Measurements from ENCODE around the gene ITPRIP. TPM values are rescaled to one million over a fixed set of nuclear protein-coding genes. Genes with fewer than 3 reads are reported as not detected.

The ITPRIP gene
- total and polyA plus RNA-seq, 10 donors, result 7.2 to 37.8 (median 28.2) TPM

GRCh38 chr10:104304356-104304745 lies 33.9 kb downstream of the ITPRIP start:
- peaks cover 0 to 17% (median 0%) of the 10 kb centered on the region in 6 donors for H3K36me3 ChIP-seq
- H3K4me1 ChIP-seq, result peaks cover 10 to 86% (median 43%) of the 10 kb centered on the region in 6 donors
- H3K9me3 ChIP-seq, result peaks cover 0 to 4% (median 0%) of the 10 kb centered on the region in 8 donors
- TF ChIP-seq POLR2AphosphoS5 (IDR thresholded peaks at IDR 0.05) (no peak), CTCF (IDR thresholded peaks at IDR 0.05 in 8 of 11, conservative IDR thresholded peaks at IDR 0.05 in 3 of 11) (no peak), POLR2A (IDR thresholded peaks at IDR 0.05) (no peak)
- peaks cover 0 to 10% (median 0%) of the 10 kb centered on the region in 7 donors for H3K27me3 ChIP-seq (replicated peaks in 1 of 7)
- DNase-seq, result no peak
- intact Hi-C loops (cut with DNase I; ENCODE audit: low total_unique reads), result loop anchor here (2.0 kb wide), 1 partner anchor 46 kb away; no protein-coding TSS in a partner anchor
- no peak overlapping the region for H3K4me3 ChIP-seq
- WGBS, 5 donors, result 86 to 91% (median 87%) methylated on average over 4 of the region's 4 CpGs
- peak overlapping the region in 3 of 8 donors; percentile 11 to 47 (median 15) for H3K27ac ChIP-seq

GRCh38 chr10:104303594-104304355 lies 34.5 kb downstream of the ITPRIP start:
- no peak overlapping the region for H3K4me3 ChIP-seq
- TF ChIP-seq POLR2A (IDR thresholded peaks at IDR 0.05) (no peak), CTCF (IDR thresholded peaks at IDR 0.05 in 8 of 11, conservative IDR thresholded peaks at IDR 0.05 in 3 of 11) (no peak), POLR2AphosphoS5 (IDR thresholded peaks at IDR 0.05) (no peak)
- peak overlapping the region in 3 of 8 donors; percentile 11 to 47 (median 15) for H3K27ac ChIP-seq
- H3K27me3 ChIP-seq (replicated peaks in 1 of 7), result peaks cover 0 to 16% (median 0%) of the 10 kb centered on the region in 7 donors
- no peak for DNase-seq
- H3K36me3 ChIP-seq, result peaks cover 0 to 11% (median 0%) of the 10 kb centered on the region in 6 donors
- H3K9me3 ChIP-seq, result peaks cover 0 to 4% (median 0%) of the 10 kb centered on the region in 8 donors
- peaks cover 8 to 82% (median 41%) of the 10 kb centered on the region in 6 donors for H3K4me1 ChIP-seq
- 39 to 48% (median 46%) methylated on average over 2 of the region's 2 CpGs for WGBS, 5 donors
- intact Hi-C loops (cut with DNase I; ENCODE audit: low total_unique reads), result loop anchor here (2.0 kb wide), 1 partner anchor 47 kb away; no protein-coding TSS in a partner anchor

GRCh38 chr10:104301907-104302690 lies 36.2 kb downstream of the ITPRIP start:
- peaks cover 0 to 4% (median 0%) of the 10 kb centered on the region in 8 donors for H3K9me3 ChIP-seq
- no peak overlapping the region for H3K4me3 ChIP-seq
- no peaks in the 10 kb centered on the region for H3K36me3 ChIP-seq
- H3K27me3 ChIP-seq (replicated peaks in 1 of 7), result peaks cover 0 to 16% (median 0%) of the 10 kb centered on the region in 7 donors
- H3K27ac ChIP-seq, result no peak overlapping the region
- 68 to 82% (median 72%) methylated on average over 3 of the region's 3 CpGs for WGBS, 5 donors
- intact Hi-C loops (cut with DNase I; ENCODE audit: low total_unique reads), result no loop called here
- peaks cover 5 to 66% (median 28%) of the 10 kb centered on the region in 6 donors for H3K4me1 ChIP-seq
- no peak for DNase-seq
- TF ChIP-seq POLR2AphosphoS5 (IDR thresholded peaks at IDR 0.05) (no peak), POLR2A (IDR thresholded peaks at IDR 0.05) (no peak), CTCF (IDR thresholded peaks at IDR 0.05 in 8 of 11, conservative IDR thresholded peaks at IDR 0.05 in 3 of 11) (no peak)

All from spleen (tissue), 11 donors.